HEK293T (cell line): ENCODE results near the gene FOXL2.

Experiments used
- BHLHE40 ChIP-seq: fragments of 450-650 bp; IDR thresholded peaks from 2 replicates; pipeline ENCODE4 v1.6.1; 2016; ENCODE audit warnings: mild to moderate bottlenecking, moderate library complexity, borderline replicate concordance
- ELF4 ChIP-seq: fragments of 450-650 bp; IDR thresholded peaks from 2 replicates; pipeline ENCODE4 v1.6.1; 2017; ENCODE audit warnings: antibody characterized with exemption
- FOXA1 ChIP-seq: fragments of 450-650 bp; IDR thresholded peaks from 2 replicates; pipeline ENCODE4 v1.6.1; 2016; ENCODE audit warnings: mild to moderate bottlenecking
- FOXK2 ChIP-seq: fragments of 450-650 bp; IDR thresholded peaks from 2 replicates; pipeline ENCODE4 v1.6.1; 2016; ENCODE audit warnings: mild to moderate bottlenecking
- HDGF ChIP-seq: fragments of 450-650 bp; IDR thresholded peaks from 2 replicates; pipeline ENCODE4 v1.6.1; 2017; ENCODE audit warnings: antibody characterized with exemption, borderline replicate concordance
- L3MBTL2 ChIP-seq: fragments of 450-650 bp; conservative IDR thresholded peaks from 2 replicates; pipeline ENCODE4 v1.6.1; 2016; ENCODE audit warnings: mild to moderate bottlenecking
- LEF1 ChIP-seq: fragments of 450-650 bp; IDR thresholded peaks from 2 replicates; pipeline ENCODE4 v1.6.1; 2017; ENCODE audit warnings: mild to moderate bottlenecking, borderline replicate concordance
- NFRKB ChIP-seq: fragments of 450-650 bp; IDR thresholded peaks from 2 replicates; pipeline ENCODE4 v1.6.1; 2016; ENCODE audit warnings: mild to moderate bottlenecking, moderate library complexity
- SP1 ChIP-seq: fragments of 450-650 bp; IDR thresholded peaks from 2 replicates; pipeline ENCODE4 v1.6.1; 2017
- SUZ12 ChIP-seq: fragments of 450-650 bp; IDR thresholded peaks from 2 replicates; pipeline ENCODE4 v1.6.1; 2016; ENCODE audit warnings: mild to moderate bottlenecking
- ZNF384 ChIP-seq: fragments of 450-650 bp; IDR thresholded peaks from 2 replicates; pipeline ENCODE4 v1.6.1; 2016

DNA sequence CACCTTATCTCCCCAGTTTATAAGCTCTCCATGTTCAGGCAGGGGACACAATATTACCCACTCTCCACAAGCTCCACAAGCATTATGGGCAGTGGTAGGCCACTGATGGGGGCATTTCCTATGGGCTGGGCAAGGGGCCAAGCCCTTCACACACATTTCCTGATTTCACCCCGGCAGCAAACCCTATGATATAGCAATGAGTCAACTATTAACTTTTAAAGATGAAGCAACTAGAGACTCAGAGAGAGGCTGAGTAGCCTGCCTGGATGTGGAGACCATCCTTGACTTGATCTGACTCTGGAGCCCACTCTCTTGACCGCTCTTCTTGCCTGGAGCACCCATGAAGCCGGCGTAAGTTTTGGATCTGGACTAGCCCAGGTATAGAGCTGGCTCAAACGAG is 27.5 kb upstream of the FOXL2 start:
- TF ChIP-seq SP1 (no peak), ELF4 (no peak), ZNF384 (no peak), HDGF (no peak), L3MBTL2 (no peak), FOXA1 (no peak), BHLHE40 (no peak), FOXK2 (no peak), NFRKB (no peak), SUZ12 (no peak), LEF1 (no peak)
